ENCODE results near the gene OR13C4.
"Not testable (repeated sequence)": the region's sequence is repeated elsewhere in the genome, so short reads cannot be mapped to it uniquely, and the experiment has no call there.

OR13C4 gene

GRCh38 chr9:104527109-104527508 is at the start of gene OR13C4:
Gene OR13C4, minus strand, starts transcription at chr9:104527209. Its CDS starts 0 bp downstream, at chr9:104527209.
- DNase-seq: no peak

- no peak for DNase-seq
Measured at GRCh38 chr9:104575456-104575855, 48.4 kb upstream of the OR13C4 start.

- DNase-seq: no peak
Measured at GRCh38 chr9:104572612-104573011, 45.6 kb upstream of the OR13C4 start.

GRCh38 chr9:104568868-104569267 is 41.9 kb upstream of the OR13C4 start, which contains the start of gene OR13C8:
Gene OR13C8, plus strand, starts transcription at chr9:104569168. Its CDS starts 0 bp downstream, at chr9:104569168.
- DNase-seq: no peak

GRCh38 chr9:104564358-104564757 is 37.3 kb upstream of the OR13C4 start:
- DNase-seq: no peak

GRCh38 chr9:104556830-104557634 is 30.0 kb upstream of the OR13C4 start:
- DNase-seq: no peak

- DNase-seq: no peak
Measured at GRCh38 chr9:104555521-104555920, 28.5 kb upstream of the OR13C4 start.

GRCh38 chr9:104553261-104553660 is 26.3 kb upstream of the OR13C4 start:
- no peak for DNase-seq

GRCh38 chr9:104544644-104545043 is 17.6 kb upstream of the OR13C4 start:
- no peak for DNase-seq

- DNase-seq: no peak
Measured at GRCh38 chr9:104539275-104539674, 12.3 kb upstream of the OR13C4 start.

GRCh38 chr9:104536756-104537155 is 9.7 kb upstream of the OR13C4 start, which contains the start of gene OR13C3:
Gene OR13C3, minus strand, starts transcription at chr9:104536856. Its CDS starts 133 bp downstream, at chr9:104536723.
- DNase-seq: no peak

- not testable (repeated sequence) for DNase-seq
Measured at GRCh38 chr9:104520241-104520640, 6.8 kb downstream of the OR13C4 start.

GRCh38 chr9:104514901-104515300 is 12.1 kb downstream of the OR13C4 start:
- no peak for DNase-seq

- no peak for DNase-seq
Measured at GRCh38 chr9:104506565-104506964, 20.4 kb downstream of the OR13C4 start.

GRCh38 chr9:104503963-104504362 is 23.0 kb downstream of the OR13C4 start, which contains the start of gene OR13F1:
Gene OR13F1, plus strand, starts transcription at chr9:104504263. Its CDS starts 0 bp downstream, at chr9:104504263.
- DNase-seq: no peak

GRCh38 chr9:104503440-104503839 is 23.6 kb downstream of the OR13C4 start:
- DNase-seq: no peak

- DNase-seq: no peak
Measured at GRCh38 chr9:104494808-104495207, 32.2 kb downstream of the OR13C4 start.

- DNase-seq: no peak
Measured at GRCh38 chr9:104485014-104485413, 42.0 kb downstream of the OR13C4 start.

GRCh38 chr9:104482921-104483570 is 44.0 kb downstream of the OR13C4 start:
- DNase-seq: no peak
